ENCODE results near the gene CCDC177. TPM values are rescaled to one million over a fixed set of nuclear protein-coding genes. Genes with fewer than 3 reads are reported as not detected.

The CCDC177 gene
- total RNA-seq, 1 donor from 2014 or later, result 3.4 TPM

GRCh38 chr14:69572841-69573135, 1.9 kb downstream of the CCDC177 start:
- Mint-ChIP-seq H3K4me1 (ENCODE audit: unreplicated experiment) (peaks cover 5% of the 10 kb centered on the region), H3K27ac (no peak overlapping the region), H3K4me3 (no peak overlapping the region), H3K36me3 (peaks cover 6% of the 10 kb centered on the region), H3K9me3 (no peaks in the 10 kb centered on the region), H3K27me3 (peaks cover 53% of the 10 kb centered on the region)
- no peak for DNase-seq (ENCODE audit: extremely low spot score, unreplicated experiment)
- no peak for TF ChIP-seq CTCF (conservative IDR thresholded peaks at IDR 0.05)

- H3K27me3 Mint-ChIP-seq, result peaks cover 59% of the 10 kb centered on the region
- H3K4me3 Mint-ChIP-seq, result no peak overlapping the region
- peaks cover 5% of the 10 kb centered on the region for H3K4me1 Mint-ChIP-seq (ENCODE audit: unreplicated experiment)
- no peak overlapping the region for H3K27ac Mint-ChIP-seq
- H3K9me3 Mint-ChIP-seq, result no peaks in the 10 kb centered on the region
- DNase-seq (ENCODE audit: extremely low spot score, unreplicated experiment), result no peak
- peaks cover 6% of the 10 kb centered on the region for H3K36me3 Mint-ChIP-seq
- no peak for TF ChIP-seq CTCF (conservative IDR thresholded peaks at IDR 0.05)
These were observed 2.4 kb downstream of the CCDC177 start for GRCh38 chr14:69572030-69572840.

- Mint-ChIP-seq H3K27ac (no peak overlapping the region), H3K9me3 (no peaks in the 10 kb centered on the region), H3K4me3 (no peak overlapping the region), H3K4me1 (ENCODE audit: unreplicated experiment) (peaks cover 5% of the 10 kb centered on the region), H3K36me3 (peaks cover 6% of the 10 kb centered on the region), H3K27me3 (peaks cover 62% of the 10 kb centered on the region)
- TF ChIP-seq CTCF (conservative IDR thresholded peaks at IDR 0.05), result no peak
- no peak for DNase-seq (ENCODE audit: extremely low spot score, unreplicated experiment)
These were observed 3.1 kb downstream of the CCDC177 start for GRCh38 chr14:69571449-69572029.

- no peak for DNase-seq (ENCODE audit: extremely low spot score, unreplicated experiment)
- H3K9me3 Mint-ChIP-seq, result no peaks in the 10 kb centered on the region
- no peak overlapping the region for H3K27ac Mint-ChIP-seq
- no peak overlapping the region for H3K4me3 Mint-ChIP-seq
- peaks cover 6% of the 10 kb centered on the region for H3K36me3 Mint-ChIP-seq
- peaks cover 63% of the 10 kb centered on the region for H3K27me3 Mint-ChIP-seq
- peaks cover 5% of the 10 kb centered on the region for H3K4me1 Mint-ChIP-seq (ENCODE audit: unreplicated experiment)
- no peak for TF ChIP-seq CTCF (conservative IDR thresholded peaks at IDR 0.05)
These were observed 3.8 kb downstream of the CCDC177 start for GRCh38 chr14:69570836-69571330.

GRCh38 chr14:69569859-69570258, 4.8 kb downstream of the CCDC177 start:
- Mint-ChIP-seq H3K36me3 (peaks cover 6% of the 10 kb centered on the region), H3K4me1 (ENCODE audit: unreplicated experiment) (peaks cover 5% of the 10 kb centered on the region), H3K27me3 (peaks cover 67% of the 10 kb centered on the region), H3K9me3 (no peaks in the 10 kb centered on the region), H3K27ac (no peak overlapping the region), H3K4me3 (no peak overlapping the region)
- no peak for DNase-seq (ENCODE audit: extremely low spot score, unreplicated experiment)
- no peak for TF ChIP-seq CTCF (conservative IDR thresholded peaks at IDR 0.05)

Data from type B pancreatic cell (in vitro differentiated cells).